GM12872 (cell line): ENCODE measurements around the gene TEDDM1.

Experiments
- TF ChIP-seq, protein P1 (sequence below): IDR thresholded peaks from 3 replicates; pipeline ENCODE4 v1.5.1; 2011; ENCODE audit warnings: low read depth, mild to moderate bottlenecking, low read length, moderate library complexity; ENCODE audit not compliant: insufficient read depth

The TEDDM1 gene

DNA sequence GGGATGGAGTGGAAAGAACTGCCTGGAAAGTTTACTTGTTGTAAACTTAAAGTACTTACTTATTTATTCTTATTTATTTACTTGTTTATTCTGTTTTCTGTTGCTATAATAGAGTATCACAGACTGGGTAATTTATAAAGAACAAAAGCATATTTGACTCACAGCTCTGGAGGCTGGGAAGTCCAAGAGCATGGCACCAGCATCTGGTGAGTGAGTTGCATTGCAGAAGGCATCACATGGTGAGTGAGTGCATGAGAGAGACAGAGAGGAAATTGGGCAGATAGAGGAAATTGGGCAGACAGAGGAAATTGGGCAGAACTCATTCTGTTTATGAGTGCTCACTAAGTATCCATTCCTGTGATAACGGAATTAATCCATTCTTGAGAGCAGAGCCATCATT, 37.9 kb upstream of the TEDDM1 start:
- TF ChIP-seq, protein P1, sequence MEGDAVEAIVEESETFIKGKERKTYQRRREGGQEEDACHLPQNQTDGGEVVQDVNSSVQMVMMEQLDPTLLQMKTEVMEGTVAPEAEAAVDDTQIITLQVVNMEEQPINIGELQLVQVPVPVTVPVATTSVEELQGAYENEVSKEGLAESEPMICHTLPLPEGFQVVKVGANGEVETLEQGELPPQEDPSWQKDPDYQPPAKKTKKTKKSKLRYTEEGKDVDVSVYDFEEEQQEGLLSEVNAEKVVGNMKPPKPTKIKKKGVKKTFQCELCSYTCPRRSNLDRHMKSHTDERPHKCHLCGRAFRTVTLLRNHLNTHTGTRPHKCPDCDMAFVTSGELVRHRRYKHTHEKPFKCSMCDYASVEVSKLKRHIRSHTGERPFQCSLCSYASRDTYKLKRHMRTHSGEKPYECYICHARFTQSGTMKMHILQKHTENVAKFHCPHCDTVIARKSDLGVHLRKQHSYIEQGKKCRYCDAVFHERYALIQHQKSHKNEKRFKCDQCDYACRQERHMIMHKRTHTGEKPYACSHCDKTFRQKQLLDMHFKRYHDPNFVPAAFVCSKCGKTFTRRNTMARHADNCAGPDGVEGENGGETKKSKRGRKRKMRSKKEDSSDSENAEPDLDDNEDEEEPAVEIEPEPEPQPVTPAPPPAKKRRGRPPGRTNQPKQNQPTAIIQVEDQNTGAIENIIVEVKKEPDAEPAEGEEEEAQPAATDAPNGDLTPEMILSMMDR = no peak

DNA sequence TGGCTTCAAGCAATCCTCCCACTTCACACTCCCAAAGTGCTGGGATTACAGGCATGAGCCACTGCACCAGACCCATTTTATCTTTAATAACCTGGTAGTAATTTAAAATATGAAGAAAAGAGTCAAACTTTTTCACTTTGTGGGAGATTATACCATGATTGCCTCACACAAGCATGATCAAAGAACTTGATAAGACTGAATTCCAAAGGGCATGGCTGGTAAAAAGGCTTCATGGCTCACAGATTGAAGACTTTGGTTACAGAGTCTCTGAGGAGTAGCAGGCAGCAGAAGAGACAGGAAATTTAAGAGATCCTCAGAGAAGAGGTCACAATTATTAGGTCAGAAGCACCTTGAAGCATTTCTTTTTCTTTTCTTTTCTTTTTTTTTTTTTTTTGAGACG, 33.1 kb upstream of the TEDDM1 start:
- TF ChIP-seq, protein P1 = no peak

DNA sequence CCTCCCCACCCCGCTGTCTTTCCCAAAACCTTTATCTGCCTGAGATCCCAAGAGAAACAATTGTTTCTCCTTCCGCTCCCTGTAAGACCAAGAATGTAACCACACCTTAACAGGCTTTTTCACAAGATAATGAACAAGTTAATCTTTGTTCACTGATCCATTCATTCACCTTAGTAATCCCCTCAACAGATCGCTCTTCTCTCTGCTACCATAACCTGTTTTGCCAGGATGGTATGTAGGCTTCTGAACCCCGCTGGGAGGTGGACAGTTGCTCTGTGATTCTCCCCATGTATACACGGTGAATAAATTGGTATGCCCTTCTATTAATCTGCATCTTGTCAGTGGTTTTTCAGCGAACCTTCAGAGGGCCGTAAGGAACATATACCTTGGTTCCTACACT, 30.8 kb upstream of the TEDDM1 start:
- TF ChIP-seq, protein P1 = no peak

DNA sequence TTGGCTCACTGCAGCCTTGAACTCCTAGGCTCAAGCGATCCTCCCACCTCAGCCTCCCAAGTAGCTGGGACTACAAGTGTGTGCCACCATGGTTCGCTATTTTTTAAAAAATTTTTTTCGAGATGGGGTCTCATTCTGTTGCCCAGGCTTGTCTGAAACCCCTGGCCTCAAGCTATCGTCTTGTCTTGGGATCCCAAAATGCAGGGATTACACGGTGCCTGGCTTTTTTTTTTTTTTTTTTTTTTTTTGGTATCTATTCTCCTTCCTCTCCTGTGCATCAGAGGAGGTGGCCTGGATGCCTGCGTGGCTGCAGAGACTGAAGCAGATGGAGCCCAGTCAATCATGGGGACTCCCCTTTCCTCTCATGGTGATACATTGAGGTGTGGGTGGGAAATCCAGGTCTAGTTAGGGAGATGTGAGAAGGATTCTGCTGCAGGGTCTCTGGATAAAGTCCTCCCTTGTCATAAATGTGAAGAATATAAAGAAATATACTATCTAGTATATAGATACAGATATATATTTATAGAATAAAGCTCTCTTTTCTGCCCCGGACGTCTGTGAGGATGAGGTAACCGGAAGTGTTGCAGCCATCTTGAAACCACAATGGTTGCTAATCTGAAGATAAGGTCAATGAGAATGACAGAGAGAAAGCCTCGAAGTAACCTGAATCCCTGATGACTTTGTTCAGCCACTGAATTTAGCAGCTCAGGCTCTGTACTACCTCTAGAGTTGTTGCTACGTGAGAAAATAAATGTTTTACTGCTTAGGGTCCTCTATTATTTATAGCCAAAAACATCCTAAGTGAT, 30.0 kb upstream of the TEDDM1 start:
- TF ChIP-seq, protein P1 = no peak

DNA sequence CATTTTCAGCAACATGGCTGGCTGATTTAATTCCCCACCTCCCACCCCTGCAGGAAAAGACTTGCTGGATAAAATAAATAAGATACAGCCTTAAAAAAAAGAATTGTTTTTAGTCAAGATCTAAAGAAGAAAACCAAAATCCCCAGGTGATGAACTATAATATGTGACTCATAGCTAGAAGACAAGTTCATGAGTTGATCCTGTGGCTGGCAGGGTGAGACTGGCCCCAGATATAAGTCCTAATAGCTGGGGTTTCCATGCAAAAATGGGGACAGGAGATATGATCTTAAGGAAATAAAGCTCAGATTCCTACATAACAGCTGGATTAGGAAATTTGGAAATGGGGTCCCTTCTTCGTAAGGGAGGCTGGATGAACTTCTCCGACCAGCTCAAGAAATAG, 27.6 kb upstream of the TEDDM1 start:
- TF ChIP-seq, protein P1 = no peak

DNA sequence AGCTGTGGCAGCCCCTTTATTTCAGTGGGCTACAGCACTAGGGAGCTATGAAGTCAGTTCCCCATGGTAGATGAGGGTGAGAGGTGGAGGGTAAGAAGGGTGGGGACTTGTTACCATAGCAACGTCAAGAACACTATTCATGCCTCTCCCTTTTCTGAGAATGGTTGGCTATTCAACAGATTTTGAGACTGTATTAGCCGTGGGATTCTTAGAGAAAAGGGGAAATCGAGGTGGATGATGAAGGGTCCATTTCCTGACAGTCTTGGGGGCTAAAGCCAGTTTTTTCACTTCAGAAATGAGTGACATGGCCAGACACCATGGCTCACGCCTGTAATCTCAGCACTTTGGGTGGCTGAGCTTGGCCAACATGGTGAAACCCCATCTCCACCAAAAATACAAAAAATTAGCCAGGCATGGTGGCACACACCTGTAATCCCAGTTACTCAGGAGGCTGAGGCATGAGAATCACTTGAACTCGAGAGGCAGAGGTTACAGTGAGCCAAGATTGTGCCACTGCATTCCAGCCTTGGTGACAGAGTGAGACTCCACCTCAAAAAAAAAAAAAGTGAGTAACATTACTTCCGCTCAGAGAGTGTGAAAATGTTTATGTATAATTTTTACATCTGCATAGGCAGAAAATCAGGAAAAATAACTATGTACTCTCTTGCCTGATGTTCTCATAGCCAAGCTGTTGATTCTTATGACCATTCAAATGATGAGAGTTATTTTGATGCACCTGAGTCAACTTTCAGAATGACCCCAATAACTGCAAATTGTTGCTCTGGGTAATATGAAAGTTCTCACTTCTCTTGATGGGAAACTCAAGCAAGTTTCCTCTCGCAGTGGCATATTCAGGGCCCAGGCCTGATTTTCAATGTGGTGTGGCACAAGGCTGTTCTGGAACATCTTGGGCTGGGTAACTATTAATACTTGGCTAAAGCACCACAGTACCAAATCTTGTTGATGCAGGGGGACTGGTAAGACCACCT, 26.3 kb upstream of the TEDDM1 start:
- TF ChIP-seq, protein P1 = no peak

DNA sequence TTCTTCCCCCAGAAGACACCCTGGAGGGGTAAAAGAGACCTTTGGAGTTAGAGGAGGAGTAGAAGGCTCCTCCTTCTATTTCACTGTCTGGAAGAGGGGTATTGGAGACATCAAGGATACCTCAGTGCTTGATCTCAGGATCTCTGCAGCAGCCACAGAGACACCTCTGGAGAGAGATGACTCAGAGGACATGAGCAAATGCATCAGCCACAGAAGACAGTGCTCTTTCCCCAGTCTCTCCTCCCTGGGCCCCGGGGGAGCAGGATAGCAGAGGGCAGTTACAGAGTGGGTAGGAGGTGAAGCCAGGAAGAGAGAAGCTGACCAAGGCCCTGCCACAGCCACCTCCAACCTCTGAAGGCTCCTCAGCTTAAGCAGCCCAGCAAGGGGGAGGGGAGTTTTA, 15.3 kb upstream of the TEDDM1 start:
- TF ChIP-seq, protein P1 = no peak
